ENCODE data around the gene ETF1.

The ETF1 gene

DNA sequence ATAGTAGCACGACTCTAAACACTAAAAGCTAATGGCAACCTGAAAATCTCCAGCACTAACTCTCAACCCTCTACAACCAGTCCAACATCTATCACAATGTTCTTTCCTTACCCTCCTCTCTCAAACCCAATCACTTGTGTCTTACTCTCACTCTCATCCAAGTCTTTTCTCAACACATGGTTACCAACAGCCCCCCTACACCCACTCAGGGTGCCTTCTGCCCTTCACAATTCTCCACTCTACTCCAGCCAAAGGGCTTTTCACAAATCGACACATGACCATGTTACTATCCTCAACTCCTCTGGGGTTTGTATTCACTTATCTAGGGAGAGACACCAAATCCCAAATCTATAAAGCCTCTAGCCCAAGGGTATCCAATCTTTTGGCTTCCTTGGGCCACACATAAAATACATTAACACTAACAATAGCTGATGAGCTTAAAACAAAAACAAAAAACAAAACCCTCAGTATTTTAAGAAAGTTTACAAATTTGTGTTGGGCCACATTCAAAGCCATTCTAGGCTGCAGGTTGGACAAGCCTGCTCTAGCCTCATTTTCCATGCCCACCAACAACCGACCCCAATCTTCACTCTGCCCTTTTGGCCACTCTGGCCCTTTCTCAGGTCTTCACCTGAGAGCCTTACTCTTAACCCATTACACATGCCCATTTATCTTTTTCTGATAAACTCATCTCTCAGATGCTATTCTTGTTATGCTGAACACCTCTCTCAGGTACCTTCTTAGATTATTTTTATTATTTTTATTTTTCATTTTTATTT, 20.5 kb upstream of the ETF1 start:
- DNase-seq (ENCODE audit: low read depth, low spot score) = no peak

DNA sequence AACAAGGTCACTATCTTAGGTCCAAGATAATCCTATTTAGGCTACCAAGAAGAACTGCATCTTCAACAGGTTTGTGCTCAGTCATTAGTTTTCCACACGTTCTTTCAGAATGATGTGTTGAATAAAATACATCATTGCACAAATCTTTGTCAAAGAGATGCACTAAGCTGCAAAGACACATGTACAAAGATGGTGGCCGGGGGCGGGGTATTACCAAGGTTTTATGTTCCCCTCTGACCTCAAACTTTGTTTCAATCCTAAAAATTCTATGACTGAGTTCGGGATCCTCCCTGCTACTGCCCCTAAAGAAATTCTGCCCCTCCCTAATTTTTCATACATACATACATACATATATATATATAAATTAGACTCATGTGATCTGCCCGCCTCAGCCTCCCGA, 17.9 kb upstream of the ETF1 start:
- DNase-seq (ENCODE audit: low read depth, low spot score) = no peak

DNA sequence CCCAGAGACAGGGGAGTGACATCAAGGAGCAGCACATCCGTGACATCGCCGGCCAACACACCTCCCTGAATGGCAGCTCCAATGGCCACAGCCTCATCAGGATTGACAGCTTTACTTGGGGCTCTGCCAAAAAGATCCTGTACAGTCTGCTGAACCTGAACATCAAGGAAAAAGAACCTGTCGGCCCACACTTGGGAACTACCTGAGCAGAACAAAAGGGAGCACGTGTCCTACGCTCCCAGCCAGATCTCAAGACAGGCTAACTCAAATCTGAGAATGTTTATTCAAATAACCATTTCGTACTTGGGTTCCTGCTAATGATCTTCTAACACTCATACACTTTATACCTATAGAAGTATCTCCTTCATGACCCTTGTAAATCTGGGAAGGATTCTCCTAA, 16.9 kb upstream of the ETF1 start:
- no peak for DNase-seq (ENCODE audit: low read depth, low spot score)

DNA sequence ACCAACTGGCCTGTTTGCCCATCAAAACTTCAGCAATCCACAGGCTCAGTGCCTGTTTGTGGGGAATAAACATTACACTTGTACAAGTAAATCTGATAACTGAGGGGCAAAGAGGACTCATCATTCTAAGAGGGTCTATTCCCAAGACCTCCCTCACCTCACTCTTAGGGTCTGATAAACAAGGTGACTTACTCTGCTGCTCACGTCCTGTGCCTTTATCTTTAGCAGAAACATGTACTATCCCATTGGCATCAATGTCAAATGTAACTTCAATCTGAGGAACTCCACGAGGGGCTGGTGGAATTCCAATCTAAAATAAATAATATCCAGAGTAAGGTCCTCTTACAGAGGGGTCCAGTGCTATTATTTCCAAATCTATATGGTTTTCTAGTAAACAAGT, 14.6 kb upstream of the ETF1 start:
- DNase-seq (ENCODE audit: low read depth, low spot score) = no peak

DNA sequence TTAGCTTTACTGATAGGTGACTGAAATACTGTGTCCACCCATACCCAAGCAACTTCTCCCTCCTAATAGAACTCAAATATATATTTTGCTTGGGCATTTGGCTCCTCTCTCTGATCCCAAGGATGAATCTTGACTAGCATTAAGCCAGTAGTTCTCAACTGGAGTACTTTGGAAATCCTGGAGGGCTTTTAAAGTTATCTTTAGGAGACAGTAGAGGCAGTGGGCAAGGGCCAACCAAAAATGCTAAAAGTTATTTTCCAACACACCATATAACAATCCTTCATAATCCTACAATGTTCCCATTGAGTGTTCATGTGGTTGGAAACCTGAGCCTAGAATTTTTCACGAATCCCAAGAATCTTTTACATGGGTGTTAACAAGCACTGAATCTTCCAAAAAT, 11.1 kb upstream of the ETF1 start:
- DNase-seq (ENCODE audit: low read depth, low spot score) = no peak

DNA sequence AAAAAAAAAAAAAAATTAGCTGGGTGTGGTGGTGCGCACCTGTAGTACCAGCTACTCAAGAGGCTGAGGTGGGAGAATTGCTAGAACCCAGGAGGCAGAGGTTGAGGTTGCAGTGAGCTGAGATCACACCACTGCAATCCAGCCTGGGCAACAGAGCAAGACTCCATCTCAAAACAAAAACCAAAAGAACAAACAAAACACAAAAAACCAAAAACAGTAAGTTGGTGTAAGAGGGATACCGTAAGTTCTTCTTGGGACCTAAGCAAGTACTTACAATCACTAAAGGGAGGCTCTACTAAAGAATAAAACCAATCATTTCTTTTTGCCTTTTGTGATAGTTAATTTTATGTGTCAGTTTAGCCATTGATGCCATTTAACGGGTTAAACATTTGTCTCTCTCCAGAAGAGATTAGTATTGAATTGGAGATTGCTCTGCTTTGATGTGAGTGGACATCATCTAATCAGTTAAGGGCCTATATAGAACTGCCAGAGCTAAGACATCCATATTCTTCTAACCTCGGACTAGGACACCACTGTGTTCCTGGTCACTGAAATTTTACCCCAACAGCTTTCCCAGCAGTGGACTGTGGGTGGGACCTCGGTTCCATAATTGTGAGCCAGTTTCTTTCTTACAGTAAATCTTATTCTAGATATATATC, 10.5 kb upstream of the ETF1 start:
- no peak for DNase-seq (ENCODE audit: low read depth, low spot score)

DNA sequence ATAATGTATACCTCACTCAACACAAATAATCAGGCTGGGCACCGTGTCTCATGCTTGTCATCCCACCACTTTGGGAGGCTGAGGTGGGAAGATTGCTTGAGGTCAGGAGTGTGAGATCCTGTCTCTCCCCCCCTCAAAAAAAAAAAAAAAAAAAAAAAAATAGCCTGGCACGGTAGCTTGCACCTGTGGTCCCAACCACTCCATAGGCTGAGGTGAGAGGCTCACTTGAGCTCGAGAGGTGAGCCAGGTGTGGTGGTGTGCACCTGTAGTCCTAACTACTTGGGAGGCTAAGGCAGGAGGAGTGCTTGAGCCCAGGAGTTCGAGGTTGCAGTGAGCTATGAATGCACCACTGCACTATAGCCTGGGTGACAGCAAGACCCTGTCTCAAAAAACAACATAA, 9.6 kb upstream of the ETF1 start:
- DNase-seq (ENCODE audit: low read depth, low spot score) = no peak

DNA sequence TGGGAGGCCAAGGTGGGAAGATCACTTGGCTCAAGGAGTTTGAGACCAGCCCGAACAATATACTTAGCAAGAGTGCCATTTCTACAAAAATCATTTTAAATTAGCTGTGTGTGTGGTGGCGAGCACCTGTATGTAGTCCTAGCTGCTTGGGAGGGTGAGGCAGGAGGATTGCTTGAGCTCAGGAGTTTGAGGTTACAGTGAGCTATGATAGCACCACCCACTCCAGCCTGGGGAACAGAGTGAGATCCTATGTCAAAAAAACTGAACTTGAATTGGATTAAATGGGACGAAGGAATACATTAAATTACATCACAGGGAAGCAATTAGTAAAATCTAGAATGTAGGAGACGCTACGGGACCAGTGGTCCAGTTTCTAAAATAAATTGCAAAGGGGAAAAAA, 6.4 kb upstream of the ETF1 start:
- DNase-seq (ENCODE audit: low read depth, low spot score) = no peak

DNA sequence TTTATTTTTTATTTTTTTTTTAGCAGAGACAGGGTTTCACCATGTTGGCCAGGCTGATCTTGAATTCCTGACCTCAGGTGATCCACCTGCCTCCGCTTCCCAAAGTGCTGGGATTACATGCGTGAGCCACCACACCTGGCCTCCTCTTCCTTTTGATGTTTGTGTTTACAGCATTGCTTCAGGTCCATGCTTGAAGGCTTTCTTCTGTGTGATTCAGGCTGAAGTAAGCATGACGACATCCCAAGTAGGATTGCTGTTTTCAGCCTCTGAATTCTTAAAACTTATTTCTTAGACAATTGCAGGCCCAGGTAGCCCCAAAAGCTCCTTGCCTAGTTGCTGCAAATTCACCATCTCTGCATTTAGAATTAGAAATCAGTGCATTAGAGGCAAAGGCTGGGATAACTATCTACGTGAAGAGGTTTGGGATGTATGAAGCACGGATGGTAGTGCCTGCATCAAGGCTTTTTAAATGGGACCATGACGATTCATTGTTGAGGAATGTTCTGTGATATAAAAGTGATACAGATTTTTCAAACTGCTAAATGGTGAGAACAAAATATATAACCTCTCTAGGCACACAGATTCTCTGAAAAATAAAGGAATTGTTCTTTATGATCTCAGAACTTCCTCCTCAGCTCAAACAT, 3.0 kb upstream of the ETF1 start:
- peak; percentile 24 for DNase-seq (ENCODE audit: low read depth, low spot score)

DNA sequence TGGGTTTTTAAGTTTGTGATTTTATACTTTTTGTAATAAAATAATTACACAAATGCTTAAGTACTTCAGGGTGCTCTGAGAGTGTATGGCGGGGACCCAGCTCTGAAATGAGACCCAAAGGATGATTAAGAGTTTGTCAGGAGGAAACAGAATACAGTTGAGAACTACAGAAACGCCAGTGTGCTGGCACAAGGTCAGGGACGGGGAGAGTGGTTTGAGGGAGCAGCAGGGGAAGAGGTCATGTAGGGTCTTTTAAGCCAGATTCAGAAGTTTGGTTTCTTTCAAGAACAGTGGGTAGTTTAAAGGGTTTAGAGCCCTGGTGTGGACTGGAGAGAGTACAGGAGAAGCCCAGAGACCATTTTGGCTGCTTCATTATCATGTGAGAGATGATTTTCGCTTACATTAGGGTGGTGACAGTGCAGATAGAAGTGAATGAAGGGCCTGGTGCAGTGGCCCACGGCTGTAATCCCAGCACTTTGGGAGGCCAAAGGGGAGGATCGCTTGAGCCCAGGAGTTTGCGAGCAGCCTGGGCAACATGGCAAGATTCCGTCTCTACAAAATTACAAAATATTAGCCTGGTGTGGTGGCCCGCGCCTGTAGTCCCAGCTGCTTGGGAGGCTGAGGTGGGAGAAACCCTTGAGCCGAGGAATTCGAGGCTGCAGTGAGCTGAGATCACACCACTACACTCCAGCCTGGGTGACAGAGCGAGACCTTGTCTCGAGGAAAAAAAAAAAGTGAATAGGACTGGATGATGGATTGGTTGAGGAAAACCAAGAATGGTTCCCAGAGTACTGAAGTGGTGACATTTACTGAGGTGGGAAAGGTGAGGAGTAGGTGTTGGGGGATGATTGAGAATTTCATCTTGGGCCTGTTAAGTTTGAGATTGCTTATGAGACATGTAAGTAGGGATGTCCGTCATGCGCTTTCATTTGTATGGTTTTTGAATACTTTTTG, 1.4 kb upstream of the ETF1 start:
- DNase-seq (ENCODE audit: low read depth, low spot score) = peak; percentile 46

DNA sequence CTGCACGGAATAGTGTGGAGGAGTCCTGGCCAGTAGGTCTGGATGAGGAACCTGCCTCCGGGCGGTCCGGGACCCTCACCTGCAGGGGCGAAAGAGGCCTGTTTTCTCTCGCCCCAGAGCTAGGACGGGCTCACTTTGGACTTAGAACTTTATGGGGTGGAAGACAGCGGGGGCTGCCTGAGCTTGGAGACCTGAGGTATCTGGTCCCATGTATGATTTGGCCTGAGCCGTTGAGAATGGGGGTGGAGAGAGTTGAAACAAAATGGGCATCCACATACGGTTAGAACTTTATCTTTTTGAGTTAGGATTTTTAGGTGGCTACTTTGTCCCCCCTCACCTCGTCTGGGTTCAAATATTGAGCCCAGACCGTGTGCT, 681 bp upstream of the ETF1 start:
- no peak for DNase-seq (ENCODE audit: low read depth, low spot score)

DNA sequence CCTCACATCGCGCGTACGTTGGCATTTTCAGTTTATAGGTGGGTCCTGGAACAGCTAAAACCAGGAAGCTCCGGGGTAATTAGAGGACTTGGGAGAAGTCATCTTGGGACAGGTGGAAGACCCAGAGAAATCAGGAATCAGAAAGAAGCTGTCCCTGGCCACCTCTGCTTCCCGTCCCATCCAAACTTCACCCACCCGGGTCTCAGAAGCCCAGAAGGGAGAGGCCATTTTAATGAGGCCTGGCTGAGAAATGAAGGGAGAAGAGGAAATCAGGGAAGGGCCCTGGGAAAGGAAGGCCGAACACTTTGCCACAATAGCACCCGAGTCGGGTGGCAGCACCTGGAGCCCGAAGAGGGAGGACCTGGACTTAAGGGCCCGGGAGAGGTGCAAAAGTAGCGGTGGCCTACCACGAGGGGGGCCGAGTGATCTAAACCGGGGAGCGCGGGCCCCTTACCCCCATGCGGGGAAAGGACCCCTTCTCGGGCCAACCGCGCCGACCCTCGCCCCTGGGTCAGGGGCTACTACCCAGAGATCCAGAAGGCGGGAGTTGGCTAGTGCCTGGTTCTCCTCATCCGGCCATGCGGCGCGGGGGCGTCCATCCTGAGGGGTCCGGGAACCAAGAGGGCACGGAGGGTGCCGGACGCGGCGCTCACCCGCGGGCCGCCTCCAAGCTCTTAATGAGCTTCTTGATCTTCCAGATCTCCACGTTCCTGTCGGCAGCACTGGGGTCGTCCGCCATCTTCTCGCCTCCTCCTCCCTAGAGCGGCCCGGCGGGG, 668 bp downstream of the ETF1 start:
- peak; percentile 29 for DNase-seq (ENCODE audit: low read depth, low spot score)

DNA sequence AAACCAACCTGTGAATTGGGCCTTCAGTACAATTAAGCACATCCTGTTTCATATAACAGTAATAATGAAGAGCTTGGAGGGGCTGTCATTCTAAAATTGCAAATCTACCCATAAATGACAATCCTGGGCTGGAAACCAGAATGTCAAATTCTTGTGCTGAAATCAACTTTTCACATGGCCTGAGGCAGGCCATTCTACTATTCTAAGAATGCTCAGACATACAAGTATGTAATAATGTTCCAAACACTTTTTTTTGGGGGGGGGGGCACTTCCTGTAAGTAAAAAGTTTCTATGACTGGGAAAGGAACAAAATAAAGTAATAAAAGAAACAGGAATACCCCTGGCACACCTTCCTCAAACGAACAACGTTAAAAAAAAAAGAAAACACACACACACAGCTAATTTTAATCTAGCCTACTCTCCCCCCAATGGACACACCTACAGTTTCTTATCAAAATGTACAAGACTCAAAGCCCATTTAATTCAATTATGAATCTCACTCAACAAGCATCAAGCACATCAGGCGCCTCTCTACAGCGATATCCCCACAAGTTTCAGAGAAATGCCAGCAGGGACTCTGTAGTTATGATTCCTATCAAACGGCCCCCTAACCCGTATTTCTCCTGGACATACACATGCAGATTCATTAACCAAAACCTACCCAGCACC, 1.4 kb downstream of the ETF1 start:
- peak; percentile 24 for DNase-seq (ENCODE audit: low read depth, low spot score)

DNA sequence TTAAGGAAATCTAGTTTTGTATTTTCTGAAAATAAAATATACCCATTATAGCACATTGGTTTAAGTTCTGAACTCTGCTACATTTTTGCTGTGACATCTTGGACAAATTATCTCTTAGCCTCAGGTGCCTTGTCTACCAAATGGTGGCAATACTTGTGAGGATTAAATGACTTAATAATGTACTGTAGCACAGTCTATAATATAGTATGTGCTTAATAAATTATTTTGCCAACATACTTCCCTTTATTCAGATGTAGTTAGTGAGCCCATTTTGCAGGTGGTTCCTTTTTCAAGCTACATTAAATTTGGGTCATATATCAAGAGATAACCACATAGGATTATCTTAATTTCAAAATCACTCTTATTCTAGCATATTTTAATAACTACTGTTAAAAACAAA, 3.2 kb downstream of the ETF1 start:
- DNase-seq (ENCODE audit: low read depth, low spot score) = no peak

DNA sequence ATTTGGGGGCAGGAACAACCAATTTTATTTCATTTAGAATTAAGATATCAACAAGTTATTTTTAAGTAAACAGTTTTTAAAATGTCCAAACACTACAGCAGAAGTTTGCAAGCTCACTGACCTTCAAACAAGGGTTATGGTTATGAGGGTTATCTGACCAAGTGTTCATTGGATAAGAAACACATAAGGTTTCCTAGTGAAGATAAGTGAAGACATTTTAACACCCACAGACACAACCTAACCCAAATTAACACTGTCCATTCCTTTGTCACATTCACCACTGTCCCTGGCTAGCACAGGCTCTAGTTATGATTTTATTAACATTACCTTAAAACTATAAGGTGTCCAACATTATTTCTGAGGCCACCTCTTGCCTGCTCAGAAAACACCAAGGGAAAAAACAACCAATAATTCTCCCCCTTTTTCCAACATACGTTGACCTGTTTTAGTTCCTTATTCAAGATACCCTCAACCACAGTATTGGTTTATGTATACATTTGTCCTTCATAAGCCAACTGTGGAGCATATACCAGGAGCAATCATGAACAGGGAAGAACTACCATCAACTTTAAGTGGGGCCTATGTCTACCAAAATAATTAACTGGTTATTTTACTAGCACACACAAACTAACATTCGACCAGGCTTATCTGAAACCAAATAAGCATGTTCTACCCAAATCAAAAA, 4.0 kb downstream of the ETF1 start:
- no peak for DNase-seq (ENCODE audit: low read depth, low spot score)

DNA sequence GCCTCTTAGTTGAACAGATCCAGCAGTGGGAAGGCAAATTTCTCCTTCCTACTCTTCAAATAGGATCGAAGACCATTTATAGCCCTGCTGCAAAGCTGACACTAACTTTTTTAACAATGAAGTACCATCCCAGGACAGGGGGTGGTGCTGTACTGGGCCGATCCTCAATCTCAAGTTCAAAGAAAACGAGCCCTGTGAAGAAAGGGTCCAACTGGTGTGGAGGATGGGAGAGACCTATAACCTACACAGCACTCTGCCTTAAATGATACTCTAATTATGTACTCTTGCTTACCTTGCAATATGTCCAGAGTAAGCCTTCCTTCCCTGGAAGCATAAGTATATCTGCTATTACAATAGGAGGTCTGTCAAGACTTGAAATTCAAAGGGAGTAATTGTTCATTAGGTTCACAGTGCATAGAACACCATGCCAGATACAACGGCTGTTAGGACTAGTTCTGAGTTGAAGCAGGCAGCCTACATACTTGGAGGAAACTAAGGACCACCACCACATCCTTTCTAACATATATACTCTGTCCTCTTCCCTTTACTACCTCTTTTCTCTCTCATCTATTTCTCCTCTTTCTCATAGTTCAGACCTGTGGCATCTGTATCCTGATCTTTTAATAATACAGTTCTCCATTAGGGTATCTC, 6.2 kb downstream of the ETF1 start:
- peak; percentile 21 for DNase-seq (ENCODE audit: low read depth, low spot score)

DNA sequence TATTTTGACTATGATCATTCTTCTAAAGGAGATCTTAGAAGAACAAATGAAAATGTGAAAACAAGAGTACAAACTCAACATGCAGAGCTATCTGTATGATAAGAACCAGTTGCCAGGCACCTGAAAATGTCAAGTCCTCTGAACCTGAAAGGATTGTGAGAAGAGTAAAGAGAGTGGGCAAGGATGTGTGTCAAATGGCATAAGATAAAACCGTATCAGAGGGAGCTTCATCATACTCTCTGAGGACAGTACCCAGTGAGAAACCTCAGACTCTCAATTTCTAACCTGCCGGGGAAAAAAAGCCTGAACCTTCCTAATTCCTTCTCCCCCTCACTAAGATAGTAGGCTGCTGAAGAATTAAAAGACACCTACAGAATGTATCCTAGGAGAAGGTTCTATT, 6.8 kb downstream of the ETF1 start:
- no peak for DNase-seq (ENCODE audit: low read depth, low spot score)

DNA sequence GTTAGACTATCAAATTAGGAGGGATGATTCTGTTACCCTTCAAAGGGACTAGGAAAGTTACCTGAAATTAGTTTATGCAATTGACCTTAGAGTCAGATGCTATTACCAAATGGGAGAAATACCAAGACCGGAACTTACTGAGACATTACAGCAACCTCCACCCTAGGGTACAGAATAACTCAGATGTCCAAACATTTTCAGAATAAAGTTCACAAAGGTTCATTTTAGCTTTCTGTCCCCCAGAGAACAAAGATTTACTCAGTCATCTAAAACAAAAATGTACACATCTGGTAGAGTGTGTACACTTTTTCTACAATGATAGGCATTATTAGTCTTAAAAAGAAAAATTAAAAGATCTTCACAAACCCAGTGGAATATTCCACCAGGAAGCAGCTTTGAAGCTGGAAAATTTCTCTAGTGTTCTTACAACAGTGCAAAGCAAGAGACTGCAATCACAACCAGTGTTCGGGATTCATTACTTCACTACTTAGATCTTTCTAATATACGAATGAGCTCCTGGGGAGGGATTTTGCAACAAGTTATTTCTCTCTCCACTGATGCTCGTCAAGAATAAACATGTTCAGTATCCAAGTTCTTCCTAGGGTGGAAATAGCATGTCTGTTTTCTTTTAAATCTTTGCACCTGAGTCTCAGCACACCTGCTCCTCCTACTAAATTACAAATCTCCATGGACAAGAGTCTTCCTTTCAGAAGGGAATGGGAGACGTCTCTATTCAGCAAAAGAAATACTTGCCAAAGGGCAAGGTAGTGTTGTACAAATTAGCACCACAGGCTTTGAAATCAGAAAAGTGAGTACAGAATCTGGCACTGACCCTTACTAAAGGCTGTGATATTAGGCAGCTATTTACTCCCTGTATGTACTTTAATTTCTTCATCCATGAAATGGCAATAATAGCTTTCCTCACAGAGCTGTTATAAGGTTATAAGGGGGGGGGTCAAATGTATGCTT, 8.8 kb downstream of the ETF1 start:
- no peak for DNase-seq (ENCODE audit: low read depth, low spot score)

Measured in astrocyte of the hippocampus (primary cell).